Lung (tissue), 12 donors: ENCODE measurements around the gene LRRC15. TPM values are rescaled to one million over a fixed set of nuclear protein-coding genes. Genes with fewer than 3 reads are reported as not detected.

ENCODE experiments used
- ATAC-seq: fragments of 200-7000 bp; cut with Tn5 transposase; one replicate; pipeline ENCODE4 v1.9.1; 2020; ENCODE audit warnings: moderate number of reproducible peaks; ENCODE audit not compliant: insufficient read depth, low FRiP score
- DNase-seq, 3 donors: peaks; one replicate each; pipeline ENCODE4 v3.0.0-alpha.2; 2013 to 2017
- H3K27ac ChIP-seq, 2 donors: one replicate each; pipeline ENCODE4 v1.5.1; 2013; ENCODE audit warnings: mild to moderate bottlenecking in 2 of 2, moderate library complexity in 2 of 2, control low read depth in 1 of 2, inconsistent platforms in 1 of 2, low read depth in 1 of 2, low read length in 1 of 2
- H3K27me3 ChIP-seq, 3 donors: one replicate each; pipeline ENCODE4 v1.5.1; 2013; ENCODE audit warnings: low read length in 2 of 3; ENCODE audit not compliant: control insufficient read depth in 3 of 3, insufficient read depth in 3 of 3
- H3K36me3 ChIP-seq, 4 donors: one replicate each; pipeline ENCODE4 v1.5.1; 2013; ENCODE audit warnings: low read length in 4 of 4, mild to moderate bottlenecking in 1 of 4, moderate library complexity in 1 of 4; ENCODE audit not compliant: control insufficient read depth in 4 of 4, insufficient read depth in 4 of 4
- H3K4me1 ChIP-seq, 5 donors: one replicate each; pipeline ENCODE4 v1.5.1; 2013; ENCODE audit warnings: low read length in 5 of 5, mild to moderate bottlenecking in 2 of 5, moderate library complexity in 1 of 5; ENCODE audit not compliant: control insufficient read depth in 5 of 5, insufficient read depth in 5 of 5
- H3K4me3 ChIP-seq: one replicate; pipeline ENCODE4 v1.5.1; 2013; ENCODE audit warnings: mild to moderate bottlenecking, control low read depth, moderate library complexity
- H3K9ac ChIP-seq, 2 donors: one replicate each; pipeline ENCODE4 v1.5.1; 2013; ENCODE audit warnings: low read length in 2 of 2, control low read depth in 1 of 2; ENCODE audit not compliant: insufficient read depth in 1 of 2
- H3K9me3 ChIP-seq, 4 donors: one replicate each; pipeline ENCODE4 v1.5.1; 2013; ENCODE audit warnings: low read length in 3 of 4, mild to moderate bottlenecking in 1 of 4, moderate library complexity in 1 of 4; ENCODE audit not compliant: control insufficient read depth in 4 of 4, insufficient read depth in 3 of 4
- CTCF ChIP-seq: IDR thresholded peaks from 2 replicates; pipeline ENCODE4 v1.5.1; 2012; ENCODE audit warnings: mild to moderate bottlenecking; ENCODE audit errors: control extremely low read depth, extremely low read depth
- WGBS, 2 donors: extraction: QIAGEN DNeasy Blood & Tissue Kit; methylation state at CpG; one replicate each; pipeline ENCODE4 v1.1.7; 2013; 5-methylcytosine and 5-hydroxymethylcytosine counted together
- polyA plus RNA-seq, 2 donors: library from polyadenylated mRNA; stranded (reverse); fragments of 200-250 nt; gene quantifications; one replicate each; pipeline ENCODE4 v1.2.1, GENCODE V29; 2013
- total RNA-seq, 2 donors: library from RNA; depleted of rRNA in 1 of 2; stranded (reverse); fragments of >200 nt in 1 of 2; gene quantifications; one replicate each; pipeline ENCODE4 v1.2.1, GENCODE V29; 2014 to 2021
- donor health status: control.
- donor health status: control.
- donor health status: Bipolar disorder and iron deficiency.
- donor health status: healthy.
- donor health status: DM: yes; HTN: yes; CAD: no.

The LRRC15 gene
- total and polyA plus RNA-seq, 4 donors, result 0.06 to 1.2 (median 0.07) TPM

GRCh38 chr3:194344012-194344411, 25.5 kb downstream of the LRRC15 start:
- TF ChIP-seq CTCF, result peak; percentile 71
- WGBS, 2 donors, result 36 to 37% methylated on average over 9 of the region's 9 CpGs
- H3K9ac ChIP-seq, result no peak overlapping the region

GRCh38 chr3:194343561-194343893, 26.0 kb downstream of the LRRC15 start:
- no peak overlapping the region for H3K9ac ChIP-seq
- peaks cover 0 to under 1% (median 0%) of the 10 kb centered on the region in 5 donors for H3K4me1 ChIP-seq
- DNase-seq (no peak), ATAC-seq (no peak)
- no peaks in the 10 kb centered on the region for H3K27me3 ChIP-seq
- H3K36me3 ChIP-seq, result no peaks in the 10 kb centered on the region
- no peak for TF ChIP-seq CTCF
- 70 to 73% methylated on average over 2 of the region's 2 CpGs for WGBS, 2 donors
- H3K4me3 ChIP-seq, result no peak overlapping the region
- no peak overlapping the region for H3K27ac ChIP-seq
- H3K9me3 ChIP-seq, result no peaks in the 10 kb centered on the region

More at GRCh38 chr3:194344012-194344411, 25.5 kb downstream of the LRRC15 start:
- Histone ChIP-seq H3K27me3 (no peaks in the 10 kb centered on the region), H3K4me3 (no peak overlapping the region), H3K27ac (no peak overlapping the region), H3K9me3 (no peaks in the 10 kb centered on the region), H3K36me3 (no peaks in the 10 kb centered on the region), H3K4me1 (no peaks in the 10 kb centered on the region)
- DNase-seq (peak; percentile 79 to 83 (median 82)), ATAC-seq (no peak)

- DNase-seq (no peak), ATAC-seq (no peak)
- Histone ChIP-seq H3K27ac (no peak overlapping the region), H3K36me3 (no peaks in the 10 kb centered on the region), H3K4me3 (no peak overlapping the region), H3K4me1 (peaks cover 0 to 5% (median 0%) of the 10 kb centered on the region in 5 donors), H3K27me3 (no peaks in the 10 kb centered on the region), H3K9ac (no peak overlapping the region), H3K9me3 (no peaks in the 10 kb centered on the region)
- no peak for TF ChIP-seq CTCF
- 90 to 92% methylated on average over 9 of the region's 9 CpGs for WGBS, 2 donors
Measured at GRCh38 chr3:194342861-194343560, 26.5 kb downstream of the LRRC15 start.
